GM20431 (cell line): Measurements from ENCODE around the gene CD4.

Experiments
- in situ Hi-C: fragments of 300-500 bp; cut with MseI, MboI; formaldehyde crosslinking; loops from one replicate; pipeline ENCODE4 v1.15.0; 2020; ENCODE audit warnings: low sequenced_read_pairs; ENCODE audit not compliant: unreplicated experiment

CD4 gene

GRCh38 chr12:6799147-6799546 lies 9.8 kb downstream of the CD4 start:
- in situ Hi-C loops, result no loop called here

GRCh38 chr12:6807170-6807569 lies 17.8 kb downstream of the CD4 start:
- in situ Hi-C loops, result no loop called here

GRCh38 chr12:6809056-6809455 lies 19.7 kb downstream of the CD4 start:
- in situ Hi-C loops, result no loop called here

GRCh38 chr12:6810758-6811157 lies 21.4 kb downstream of the CD4 start:
- in situ Hi-C loops, result no loop called here

- in situ Hi-C loops, result no loop called here
Observed at GRCh38 chr12:6813363-6813762, 24.0 kb downstream of the CD4 start.

- in situ Hi-C loops, result no loop called here
Observed at GRCh38 chr12:6816598-6816997, 27.3 kb downstream of the CD4 start.

GRCh38 chr12:6817098-6817497 lies 27.8 kb downstream of the CD4 start:
- in situ Hi-C loops, result no loop called here

- in situ Hi-C loops, result no loop called here
Observed at GRCh38 chr12:6817662-6818157, 28.4 kb downstream of the CD4 start.

- in situ Hi-C loops, result no loop called here
Observed at GRCh38 chr12:6818222-6818621, 28.9 kb downstream of the CD4 start.

- in situ Hi-C loops, result no loop called here
Observed at GRCh38 chr12:6818645-6819044, 29.3 kb downstream of the CD4 start.

GRCh38 chr12:6819106-6820030 lies 30.0 kb downstream of the CD4 start:
- in situ Hi-C loops, result no loop called here

GRCh38 chr12:6820166-6820565 lies 30.8 kb downstream of the CD4 start:
- in situ Hi-C loops, result no loop called here

GRCh38 chr12:6821591-6822425 lies 32.5 kb downstream of the CD4 start, which contains the start of gene GPR162:
GPR162 (plus strand) TSS chr12:6821821; CDS start chr12:6823899, 2,078 bp downstream.
- in situ Hi-C loops, result no loop called here

- in situ Hi-C loops, result no loop called here
Observed at GRCh38 chr12:6822426-6823135, 33.3 kb downstream of the CD4 start.

GRCh38 chr12:6823182-6824084 lies 34.1 kb downstream of the CD4 start:
- in situ Hi-C loops, result no loop called here

- in situ Hi-C loops, result no loop called here
Observed at GRCh38 chr12:6824085-6824775, 34.9 kb downstream of the CD4 start.

GRCh38 chr12:6824901-6825381 lies 35.6 kb downstream of the CD4 start:
- in situ Hi-C loops, result loop anchor here (25.0 kb wide), 1 partner anchor 88 kb away; no protein-coding TSS in a partner anchor

GRCh38 chr12:6825398-6826124 lies 36.2 kb downstream of the CD4 start:
- in situ Hi-C loops, result loop anchor here (25.0 kb wide), 1 partner anchor 88 kb away; no protein-coding TSS in a partner anchor
